H1 (cell line): ENCODE measurements around the gene PROSER1. TPM values are rescaled to one million over a fixed set of nuclear protein-coding genes. Genes with fewer than 3 reads are reported as not detected.
A peak's percentile ranks its signal among the peaks of the same experiment; 100 is the strongest.

Experiments
- CTCF ChIA-PET: fragments of 300-600 bp; sonication (Branson Sonifier 250); formaldehyde crosslinking; loops from one replicate; lab custom pipeline; 2021; ENCODE audit not compliant: partially characterized antibody; lab: Charles Lee
- POLR2A ChIA-PET: fragments of 300-600 bp; sonication (Branson Sonifier 250); formaldehyde crosslinking; loops from one replicate; lab custom pipeline; 2021; ENCODE audit warnings: inconsistent platforms; ENCODE audit not compliant: partially characterized antibody; lab: Charles Lee
- DNase-seq, 2 experiments: peaks; one replicate each; pipeline versions ENCODE4 v3.0.0 to v3.0.0-alpha.2; 2010 to 2022; ENCODE audit warnings: low spot score in 2 of 2, low read depth in 1 of 2, mixed read lengths in 1 of 2
- FAIRE-seq: peaks from 2 replicates; lab custom pipeline; 2011; peaks lifted over from hg19 to GRCh38; lab: Jason Lieb, UNC
- H2AFZ ChIP-seq: 2 replicates; pipeline ENCODE4 v1.8.1; 2012; ENCODE audit warnings: low read length, inconsistent platforms
- H2AK5ac ChIP-seq: 2 replicates; pipeline ENCODE4 v1.6.1; 2013; ENCODE audit warnings: low read depth, low read length
- H2BK120ac ChIP-seq: replicated peaks from 2 replicates; pipeline ENCODE3; 2013; ENCODE audit warnings: low read depth, low read length, inconsistent platforms
- H2BK12ac ChIP-seq: 2 replicates; pipeline ENCODE4 v1.6.1; 2013; ENCODE audit warnings: low read depth, low read length
- H2BK15ac ChIP-seq: 2 replicates; pipeline ENCODE4 v1.6.1; 2013; ENCODE audit warnings: low read length
- H2BK20ac ChIP-seq: 2 replicates; pipeline ENCODE4 v1.6.1; 2013; ENCODE audit warnings: low read length
- H2BK5ac ChIP-seq: 2 replicates; pipeline ENCODE4 v1.6.1; 2013; ENCODE audit warnings: low read depth, low read length
- H3K14ac ChIP-seq: 2 replicates; pipeline ENCODE4 v1.6.1; 2013; ENCODE audit warnings: inconsistent platforms; ENCODE audit not compliant: insufficient read length
- H3K18ac ChIP-seq: 2 replicates; pipeline ENCODE4 v1.6.1; 2013; ENCODE audit warnings: low read length; ENCODE audit errors: extremely low read depth
- H3K23ac ChIP-seq: 2 replicates; pipeline ENCODE4 v1.6.1; 2013; ENCODE audit warnings: inconsistent platforms; ENCODE audit not compliant: insufficient read length
- H3K23me2 ChIP-seq: 2 replicates; pipeline ENCODE4 v1.6.1; 2013; ENCODE audit warnings: low read depth, low read length
- H3K27ac ChIP-seq: 2 replicates; pipeline ENCODE4 v1.6.1; 2011; ENCODE audit warnings: low read depth, low read length, inconsistent platforms
- H3K27me3 ChIP-seq, 4 experiments: replicated peaks in 1 of 4; 1 replicate in 1 of 4; 2 replicates in 3 of 4; pipeline versions ENCODE4 v1.6.1 to v1.8.1; 2011 to 2013; ENCODE audit warnings: low read length in 3 of 4, mild to moderate bottlenecking in 3 of 4, inconsistent platforms in 2 of 4, mixed read lengths in 2 of 4, moderate library complexity in 1 of 4; ENCODE audit not compliant: control insufficient read depth in 3 of 4, insufficient read depth in 3 of 4; ENCODE audit errors: extremely low read depth in 1 of 4
- H3K36me3 ChIP-seq, 4 experiments: 2 replicates each; pipeline versions ENCODE4 v1.6.1 to v1.8.1; 2011 to 2013; ENCODE audit warnings: mild to moderate bottlenecking in 4 of 4, low read length in 3 of 4, moderate library complexity in 2 of 4, control low read depth in 1 of 4, inconsistent platforms in 1 of 4; ENCODE audit not compliant: insufficient read depth in 4 of 4, control insufficient read depth in 2 of 4
- H3K4ac ChIP-seq: replicated peaks from 2 replicates; pipeline ENCODE3; 2013; ENCODE audit warnings: low read length, low read depth, mixed read lengths, inconsistent platforms; ENCODE audit not compliant: insufficient read length
- H3K4me1 ChIP-seq, 4 experiments: replicated peaks in 1 of 4; 1 replicate in 1 of 4; 2 replicates in 3 of 4; pipeline versions ENCODE4 v1.6.1 to v1.8.1; 2011 to 2013; ENCODE audit warnings: low read length in 3 of 4, inconsistent platforms in 2 of 4, mixed read lengths in 1 of 4; ENCODE audit not compliant: insufficient read depth in 4 of 4, control insufficient read depth in 3 of 4
- H3K4me2 ChIP-seq, 2 experiments: 2 replicates each; pipeline versions ENCODE4 v1.6.1 to v1.8.1; 2011 to 2013; ENCODE audit warnings: low read depth in 2 of 2, low read length in 2 of 2, control low read depth in 1 of 2, inconsistent platforms in 1 of 2, mild to moderate bottlenecking in 1 of 2; ENCODE audit not compliant: insufficient read depth in 1 of 2
- H3K4me3 ChIP-seq, 4 experiments: fragments of 200-600, 300-600 bp in 1 of 4; sonication (generic), shearing (Covaris generic), sonication (Bioruptor Twin) in 1 of 4; 2 replicates each; pipeline versions ENCODE4 v1.5.1 to v1.8.1; 2011 to 2016; ENCODE audit warnings: low read length in 4 of 4, low read depth in 3 of 4, control low read depth in 2 of 4, inconsistent platforms in 2 of 4, mild to moderate bottlenecking in 2 of 4, mixed read lengths in 1 of 4, moderate library complexity in 1 of 4; ENCODE audit not compliant: insufficient read depth in 2 of 4; ENCODE audit errors: extremely low read depth in 1 of 4
- H3K56ac ChIP-seq: replicated peaks from 2 replicates; pipeline ENCODE3; 2013; ENCODE audit warnings: low read depth, mild to moderate bottlenecking, mixed read lengths, low read length, inconsistent platforms; ENCODE audit not compliant: insufficient read length
- H3K79me1 ChIP-seq: 2 replicates; pipeline ENCODE4 v1.6.1; 2013; ENCODE audit warnings: low read depth, low read length, control low read depth
- H3K79me2 ChIP-seq, 2 experiments: 2 replicates each; pipeline versions ENCODE4 v1.6.1 to v1.8.1; 2012 to 2013; ENCODE audit warnings: low read length in 2 of 2, mild to moderate bottlenecking in 2 of 2, inconsistent platforms in 1 of 2; ENCODE audit not compliant: insufficient read depth in 2 of 2, control insufficient read depth in 1 of 2
- H3K9ac ChIP-seq, 4 experiments: replicated peaks in 1 of 4; 1 replicate in 1 of 4; 2 replicates in 3 of 4; pipeline versions ENCODE4 v1.6.1 to v1.8.1; 2011 to 2013; ENCODE audit warnings: low read depth in 3 of 4, low read length in 3 of 4, control low read depth in 2 of 4, mild to moderate bottlenecking in 2 of 4, moderate library complexity in 2 of 4, inconsistent platforms in 1 of 4; ENCODE audit errors: extremely low read depth in 1 of 4
- H3K9me3 ChIP-seq, 2 experiments: 2 replicates each; pipeline versions ENCODE4 v1.6.1 to v1.8.1; 2012 to 2013; ENCODE audit warnings: mild to moderate bottlenecking in 2 of 2, moderate library complexity in 2 of 2, control low read depth in 1 of 2, inconsistent platforms in 1 of 2, low read depth in 1 of 2, low read length in 1 of 2, mixed read lengths in 1 of 2; ENCODE audit not compliant: insufficient read depth in 2 of 2
- H4K20me1 ChIP-seq, 2 experiments: replicated peaks in 1 of 2; 2 replicates each; pipeline versions ENCODE3 to v1.8.1; 2011 to 2013; ENCODE audit warnings: inconsistent platforms in 2 of 2, low read length in 2 of 2, mild to moderate bottlenecking in 1 of 2; ENCODE audit not compliant: insufficient read depth in 2 of 2, control insufficient read depth in 1 of 2
- H4K5ac ChIP-seq: 2 replicates; pipeline ENCODE4 v1.6.1; 2013; ENCODE audit warnings: low read length, low read depth, mixed read lengths, inconsistent platforms; ENCODE audit not compliant: insufficient read length
- H4K8ac ChIP-seq: 2 replicates; pipeline ENCODE4 v1.8.0; 2013; ENCODE audit warnings: mild to moderate bottlenecking, moderate library complexity, low read length, inconsistent platforms; ENCODE audit not compliant: insufficient read depth; ENCODE audit errors: extremely low read depth
- H4K91ac ChIP-seq: replicated peaks from 2 replicates; pipeline ENCODE3; 2013; ENCODE audit warnings: low read length, mixed read lengths, inconsistent platforms; ENCODE audit not compliant: insufficient read length
- MAFK ChIP-seq: IDR thresholded peaks from 2 replicates; pipeline ENCODE4 v1.6.1; 2012; ENCODE audit warnings: low read depth, mild to moderate bottlenecking, improper control_type of control experiment, low read length
- SP2 ChIP-seq: IDR thresholded peaks from 2 replicates; pipeline ENCODE4 v1.6.1; 2012; ENCODE audit warnings: mild to moderate bottlenecking, low read length, inconsistent platforms
- WGBS, 2 experiments: shearing (Covaris generic) in 1 of 2; methylation state at CpG; one replicate each; pipeline versions ENCODE4 v1.1.6 to v1.1.7; 2013 to 2015; ENCODE audit warnings: low lambda C conversion rate in 2 of 2, mixed read lengths in 2 of 2, inconsistent platforms in 1 of 2, low coverage in 1 of 2, missing lambda C conversion rate in 1 of 2; ENCODE audit not compliant: insufficient replicate concordance in 2 of 2, insufficient coverage in 1 of 2, insufficient read length in 1 of 2; ENCODE audit errors: extremely low coverage in 1 of 2, missing lambda C conversion rate in 1 of 2; 5-methylcytosine and 5-hydroxymethylcytosine counted together
- polyA plus RNA-seq, 7 experiments: library from polyadenylated mRNA; depleted of rRNA in 3 of 7; stranded (reverse) in 5 of 7; unstranded in 2 of 7; fragments of >200 nt in 5 of 7; fragments of 200-250 nt in 2 of 7; gene quantifications; 1 replicate in 5 of 7; 2 replicates in 1 of 7; 4 replicates in 1 of 7; pipeline versions ENCODE4 v1.2.1 to v1.2.3, GENCODE V29; 2011 to 2013; ENCODE audit warnings: missing spikeins in 2 of 7, mixed read lengths in 2 of 7
- total RNA-seq: library from RNA; stranded (reverse); fragmentation: NEBNext Ultra II Directional; extraction: Animal tissue kit (Norgen Biotek cat#: 25700); gene quantifications from 2 replicates; pipeline ENCODE4 v1.2.1, GENCODE V29; 2021

Gene PROSER1
- total and polyA plus RNA-seq, 2 of the 8 experiments (the other 6 are each of a cell fraction or from before 2014, with no cell fraction given), result 99.2 to 116 TPM

- FAIRE-seq (no peak), DNase-seq (no peak)
- ChIA-PET CTCF (interaction anchor here (1.1 kb wide), 1 partner anchor 638 kb away, joined by 3 read pairs; no protein-coding TSS in a partner anchor), POLR2A (no interaction called here)
- H2BK20ac ChIP-seq, result peak overlapping the region; percentile 76; the same call in 1 of the 2 replicates
- no peak overlapping the region for H4K5ac ChIP-seq
- no peak overlapping the region for H3K4me2 ChIP-seq
- no peak overlapping the region for H2BK120ac ChIP-seq
- no peak overlapping the region for H3K27ac ChIP-seq
- no peak overlapping the region for H2AK5ac ChIP-seq
- no peaks in the 10 kb centered on the region for H4K20me1 ChIP-seq
- no peak overlapping the region for H4K91ac ChIP-seq
- H3K79me2 ChIP-seq, result no peaks in the 10 kb centered on the region
- no peak overlapping the region for H3K56ac ChIP-seq
- no peak for TF ChIP-seq SP2
- TF ChIP-seq MAFK, result no peak
- H3K23ac ChIP-seq, result no peak overlapping the region
- peaks cover 0 to 9% (median 4%) of the 10 kb centered on the region in 4 experiments; a peak in 4 of 7 replicates for H3K4me1 ChIP-seq
- no peaks in the 10 kb centered on the region for H3K36me3 ChIP-seq
- H3K18ac ChIP-seq, result peak overlapping the region; percentile 51; the same call in 1 of the 2 replicates
- H3K23me2 ChIP-seq, result 0 out of 2 replicates have a peak, but pooled peaks cover 3% of the 10 kb centered on the region
- H4K8ac ChIP-seq, result no peak overlapping the region
- H3K9ac ChIP-seq, result no peak overlapping the region
- no peaks in the 10 kb centered on the region for H3K27me3 ChIP-seq
- peak overlapping the region; percentile 68; the same call in 1 of the 2 replicates for H2BK12ac ChIP-seq
- H3K4me3 ChIP-seq, result no peak overlapping the region
- peak overlapping the region; percentile 79 for H2BK5ac ChIP-seq
- H3K9me3 ChIP-seq, result peaks cover 0 to 4% of the 10 kb centered on the region in 2 experiments; a peak in 1 of 4 replicates
- H3K4ac ChIP-seq, result no peak overlapping the region
- H2AFZ ChIP-seq, result peak overlapping the region; percentile 98
- H2BK15ac ChIP-seq, result peak overlapping the region; percentile 84; the same call in 1 of the 2 replicates
- H3K14ac ChIP-seq, result no peak overlapping the region
- 90% methylated on average over 2 of the region's 2 CpGs; no CpG with 5 or more reads in 1 of the 2 experiments for WGBS, 2 experiments
- no peaks in the 10 kb centered on the region for H3K79me1 ChIP-seq
These were observed 56.8 kb downstream of the PROSER1 start for GRCh38 chr13:38981096-38981495.
